Heart left ventricle (tissue), 16 donors: ENCODE data around the gene MUC3A. TPM values are rescaled to one million over a fixed set of nuclear protein-coding genes. Genes with fewer than 3 reads are reported as not detected.
"Not testable (repeated sequence)": the region's sequence is repeated elsewhere in the genome, so short reads cannot be mapped to it uniquely, and the experiment has no call there.

Experiments
- ATAC-seq, 4 donors: fragments of 200-7000 bp; cut with Tn5 transposase; one replicate each; pipeline ENCODE4 v1.9.1; 2020 to 2022; ENCODE audit warnings: moderate library complexity in 4 of 4, mild to moderate bottlenecking in 3 of 4, moderate number of reproducible peaks in 1 of 4
- DNase-seq, 5 donors: peaks; one replicate each; pipeline ENCODE4 v3.0.0-alpha.2; 2020
- H3K27ac ChIP-seq, 12 donors: fragments of 200-600 bp; sonication (generic) in 4 of 12; one replicate each; pipeline versions ENCODE4 v1.5.0 to v1.8.0; 2016 to 2022; ENCODE audit warnings: mild to moderate bottlenecking in 2 of 12
- H3K27me3 ChIP-seq, 9 donors: fragments of 200-600 bp; sonication (generic) in 2 of 9; one replicate each; pipeline versions ENCODE4 v1.5.1 to v1.8.0; 2016 to 2022; ENCODE audit warnings: mild to moderate bottlenecking in 3 of 9
- H3K36me3 ChIP-seq, 9 donors: fragments of 200-600 bp; sonication (generic) in 2 of 9; one replicate each; pipeline versions ENCODE4 v1.5.0 to v1.8.0; 2018 to 2022; ENCODE audit warnings: mild to moderate bottlenecking in 2 of 9
- H3K4me1 ChIP-seq, 12 donors: fragments of 200-600 bp; sonication (generic) in 4 of 12; one replicate each; pipeline versions ENCODE4 v1.5.0 to v1.8.0; 2016 to 2022; ENCODE audit warnings: mild to moderate bottlenecking in 3 of 12
- H3K4me3 ChIP-seq, 12 donors: fragments of 200-600 bp; sonication (generic) in 4 of 12; one replicate each; pipeline versions ENCODE4 v1.5.0 to v1.8.0; 2017 to 2022; ENCODE audit warnings: mild to moderate bottlenecking in 9 of 12, moderate library complexity in 4 of 12
- H3K9me3 ChIP-seq, 12 donors: fragments of 200-600 bp; sonication (generic) in 4 of 12; one replicate each; pipeline versions ENCODE4 v1.5.0 to v1.8.0; 2016 to 2022; ENCODE audit warnings: mild to moderate bottlenecking in 1 of 12
- POLR2A ChIP-seq, 2 donors: fragments of 450-650 bp; IDR thresholded peaks; one replicate each; pipeline ENCODE4 v1.6.1; 2017; ENCODE audit warnings: antibody characterized with exemption in 2 of 2, mild to moderate bottlenecking in 2 of 2, moderate library complexity in 2 of 2
- WGBS, 4 donors: extraction: QIAGEN DNeasy Blood & Tissue Kit in 2 of 4; methylation state at CpG; one replicate each; pipeline versions ENCODE4 v1.1.5 to v1.1.7; 2013 to 2018; 5-methylcytosine and 5-hydroxymethylcytosine counted together
- intact Hi-C, 10 donors: fragments of 100-400 bp; cut with DNase I; formaldehyde crosslinking; loops; one replicate each; pipeline versions ENCODE4 v1.11.1 to v1.14.2; 2022
- polyA plus RNA-seq, 2 donors: library from polyadenylated mRNA; stranded (reverse); fragments of 200-250 nt; gene quantifications; one replicate each; pipeline ENCODE4 v1.2.3, GENCODE V29; 2013
- total RNA-seq, 9 donors: library from RNA; depleted of rRNA in 2 of 9; stranded (reverse); fragments of >200 nt in 2 of 9; fragmentation: NEBNext Ultra II Directional in 3 of 9; extraction: Animal tissue kit (Norgen Biotek cat#: 25700) in 3 of 9; gene quantifications; one replicate each; pipeline versions ENCODE4 v1.1.0 to v1.2.4, GENCODE V29; 2016 to 2023
- TF ChIP-seq, protein P1 (sequence below), 12 donors: fragments of 200-600 bp; sonication (generic) in 4 of 12; IDR thresholded peaks; one replicate each; pipeline versions ENCODE4 v1.5.0 to v1.8.0; 2018 to 2022; ENCODE audit warnings: antibody characterized with exemption in 12 of 12, mild to moderate bottlenecking in 5 of 12
- donor health status: ischemic (EF 13 %, LVEDD 7.1; RV severe dilation, severe dysfunction).
- donor health status: healthy with polysubstance abuse.
- donor health status: DM: no; HTN: yes; CAD: no.
- donor health status: DM: no; HTN: no; CAD: no.
- donor health status: ischemic (EF 25% LVEDD 6.9; RV normal size, moderate dysfunction).
- donor health status: ischemic (EF 25% LVEDD 5.7; RV mildly dilated, moderate dysfunction).
- donor health status: healthy.
- donor health status: DM: yes; HTN: yes; CAD: no.
- donor health status: ischemic (EF 35%, LVEDD 5.7; RV mildly dilated, moderate dysfunction).
- donor health status: nonischemic (EF 11% LVEDD 7.7; RV severe dilation, severe dysfunction).
- donor health status: DM: yes; HTN: yes; CAD: no.
- donor health status: PGD.
- donor health status: ischemic (EF 29% LVEDD 5.4; RV normal size, mild dysfunction).
- donor health status: nonischemic (EF 23%, LVEDD 6.1; RV moderate dilation, normal function).

MUC3A gene
- total and polyA plus RNA-seq, 11 donors = 0.16 to 1.8 (median 0.45) TPM

DNA sequence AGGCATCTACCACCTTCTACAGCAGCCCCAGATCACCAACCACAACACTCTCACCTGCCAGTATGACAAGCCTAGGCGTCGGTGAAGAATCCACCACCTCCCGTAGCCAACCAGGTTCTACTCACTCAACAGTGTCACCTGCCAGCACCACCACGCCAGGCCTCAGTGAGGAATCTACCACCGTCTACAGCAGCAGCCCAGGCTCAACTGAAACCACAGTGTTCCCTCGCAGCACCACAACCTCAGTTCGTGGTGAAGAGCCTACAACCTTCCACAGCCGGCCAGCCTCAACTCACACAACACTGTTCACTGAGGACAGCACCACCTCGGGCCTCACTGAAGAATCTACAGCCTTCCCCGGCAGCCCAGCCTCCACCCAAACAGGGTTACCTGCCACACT lies 49.2 kb downstream of the MUC3A start:
- H3K4me3 ChIP-seq, H3K27ac ChIP-seq, H3K36me3 ChIP-seq, ATAC-seq, H3K4me1 ChIP-seq, H3K27me3 ChIP-seq, DNase-seq, H3K9me3 ChIP-seq, intact Hi-C loops: not testable (repeated sequence)
- 76 to 92% (median 84%) methylated on average over 4 to 6 of the region's 10 CpGs for WGBS, 4 donors

DNA sequence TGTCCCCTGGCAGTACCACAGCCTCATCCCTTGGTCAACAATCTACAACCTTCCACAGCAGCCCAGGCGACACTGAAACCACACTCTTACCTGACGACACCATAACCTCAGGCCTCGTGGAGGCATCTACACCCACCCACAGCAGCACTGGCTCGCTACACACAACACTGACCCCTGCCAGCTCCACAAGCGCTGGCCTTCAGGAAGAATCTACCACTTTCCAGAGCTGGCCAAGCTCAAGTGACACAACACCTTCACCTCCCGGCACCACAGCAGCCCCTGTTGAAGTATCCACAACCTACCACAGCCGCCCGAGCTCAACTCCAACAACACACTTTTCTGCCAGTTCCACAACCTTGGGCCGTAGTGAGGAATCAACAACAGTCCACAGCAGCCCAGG lies 50.0 kb downstream of the MUC3A start:
- not testable (repeated sequence) for H3K36me3 ChIP-seq

GRCh38 chr7:101000025-101000424 lies 50.7 kb downstream of the MUC3A start:
- H3K4me1 ChIP-seq, H3K36me3 ChIP-seq, ATAC-seq, intact Hi-C loops, H3K27me3 ChIP-seq, H3K4me3 ChIP-seq, H3K27ac ChIP-seq, H3K9me3 ChIP-seq: not testable (repeated sequence)
- DNase-seq = peak in 1 of 5 donors; percentile 63
- WGBS, 4 donors = 79 to 84% (median 80%) methylated on average over 8 to 10 of the region's 10 CpGs

More for the DNA sequence above, 50.0 kb downstream of the MUC3A start:
- H3K27me3 ChIP-seq, H3K4me3 ChIP-seq, H3K27ac ChIP-seq, DNase-seq, H3K9me3 ChIP-seq, H3K4me1 ChIP-seq, intact Hi-C loops: not testable (repeated sequence)
- WGBS, 4 donors = no CpG with 5 or more reads among the region's 9 CpGs
- ATAC-seq = peak in 3 of 4 donors; percentile 37 to 58 (median 41)

- H3K36me3 ChIP-seq, ATAC-seq, H3K27me3 ChIP-seq, DNase-seq, H3K4me1 ChIP-seq, H3K4me3 ChIP-seq, H3K27ac ChIP-seq, intact Hi-C loops, H3K9me3 ChIP-seq: not testable (repeated sequence)
- 77 to 100% (median 96%) methylated on average over 2 to 3 of the region's 8 CpGs for WGBS, 4 donors
Observed at GRCh38 chr7:101002333-101002732, 53.0 kb downstream of the MUC3A start.

DNA sequence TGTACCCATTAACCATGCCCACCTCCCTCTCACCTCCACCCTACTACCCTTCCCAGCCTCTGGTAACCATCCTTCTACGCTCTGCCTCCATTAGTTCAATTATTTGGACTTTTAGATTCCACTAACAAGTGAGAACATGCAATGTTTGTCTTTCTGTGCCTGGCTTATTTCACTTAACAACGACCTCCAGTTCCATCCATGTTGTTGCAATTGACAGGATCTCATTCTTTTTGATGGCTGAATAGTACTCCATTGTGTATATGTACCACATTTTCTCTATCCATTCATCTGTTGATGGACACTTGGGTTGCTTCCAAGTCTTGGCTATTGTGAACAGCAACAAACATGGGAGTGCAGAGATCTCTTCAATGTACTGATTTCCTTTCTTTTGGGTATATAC lies 58.0 kb downstream of the MUC3A start:
- H3K4me3 ChIP-seq, H3K27me3 ChIP-seq, H3K27ac ChIP-seq, intact Hi-C loops, H3K9me3 ChIP-seq, ATAC-seq, H3K4me1 ChIP-seq, H3K36me3 ChIP-seq, DNase-seq: not testable (repeated sequence)
- 62 to 66% (median 63%) methylated on average over 2 of the region's 2 CpGs for WGBS, 4 donors

- intact Hi-C loops = loop anchor here in 1 of 10 donors (10.0 kb wide), 1 partner anchor 45 kb away; the partner anchor contains the start of gene MUC12
- Histone ChIP-seq H3K9me3 (no peaks in the 10 kb centered on the region), H3K4me1 (no peaks in the 10 kb centered on the region), H3K4me3 (no peak overlapping the region), H3K27me3 (peaks cover 0 to 12% (median 0%) of the 10 kb centered on the region in 9 donors), H3K27ac (no peak overlapping the region), H3K36me3 (no peaks in the 10 kb centered on the region)
- no peak for ATAC-seq
- no peak for DNase-seq
- no peak for TF ChIP-seq POLR2A (IDR thresholded peaks at IDR 0.05)
- TF ChIP-seq, protein P1, sequence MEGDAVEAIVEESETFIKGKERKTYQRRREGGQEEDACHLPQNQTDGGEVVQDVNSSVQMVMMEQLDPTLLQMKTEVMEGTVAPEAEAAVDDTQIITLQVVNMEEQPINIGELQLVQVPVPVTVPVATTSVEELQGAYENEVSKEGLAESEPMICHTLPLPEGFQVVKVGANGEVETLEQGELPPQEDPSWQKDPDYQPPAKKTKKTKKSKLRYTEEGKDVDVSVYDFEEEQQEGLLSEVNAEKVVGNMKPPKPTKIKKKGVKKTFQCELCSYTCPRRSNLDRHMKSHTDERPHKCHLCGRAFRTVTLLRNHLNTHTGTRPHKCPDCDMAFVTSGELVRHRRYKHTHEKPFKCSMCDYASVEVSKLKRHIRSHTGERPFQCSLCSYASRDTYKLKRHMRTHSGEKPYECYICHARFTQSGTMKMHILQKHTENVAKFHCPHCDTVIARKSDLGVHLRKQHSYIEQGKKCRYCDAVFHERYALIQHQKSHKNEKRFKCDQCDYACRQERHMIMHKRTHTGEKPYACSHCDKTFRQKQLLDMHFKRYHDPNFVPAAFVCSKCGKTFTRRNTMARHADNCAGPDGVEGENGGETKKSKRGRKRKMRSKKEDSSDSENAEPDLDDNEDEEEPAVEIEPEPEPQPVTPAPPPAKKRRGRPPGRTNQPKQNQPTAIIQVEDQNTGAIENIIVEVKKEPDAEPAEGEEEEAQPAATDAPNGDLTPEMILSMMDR (IDR thresholded peaks at IDR 0.05) = no peak
- WGBS, 4 donors = 76 to 80% (median 78%) methylated on average over 5 of the region's 5 CpGs
Observed at GRCh38 chr7:101009629-101010028, 60.3 kb downstream of the MUC3A start.

GRCh38 chr7:101012931-101013330 lies 63.6 kb downstream of the MUC3A start:
- no peaks in the 10 kb centered on the region for H3K36me3 ChIP-seq
- no peaks in the 10 kb centered on the region for H3K9me3 ChIP-seq
- H3K27ac ChIP-seq = no peak overlapping the region
- no peak for ATAC-seq
- peaks cover 0 to 17% (median 2%) of the 10 kb centered on the region in 9 donors for H3K27me3 ChIP-seq
- DNase-seq = no peak
- 84 to 93% (median 90%) methylated on average over 6 of the region's 6 CpGs for WGBS, 4 donors
- H3K4me3 ChIP-seq = no peak overlapping the region
- intact Hi-C loops = loop anchor here in 1 of 10 donors (10.0 kb wide), 1 partner anchor 48 kb away; the partner anchor contains the start of gene MUC12
- peaks cover 0 to 14% (median 2%) of the 10 kb centered on the region in 12 donors for H3K4me1 ChIP-seq
- TF ChIP-seq, protein P1 (IDR thresholded peaks at IDR 0.05) = no peak
- TF ChIP-seq POLR2A (IDR thresholded peaks at IDR 0.05) = no peak
